Activated CD4-positive, alpha-beta T cell treated with anti-CD3 and anti-CD28 coated beads, Interleukin-2, amount 50 U/mL, for 1 hour (primary cell): Measurements from ENCODE around the gene SLK.

Source experiments
- DNase-seq: peaks from one replicate; pipeline ENCODE4 v3.0.0-alpha.2; 2020

SLK gene

DNA sequence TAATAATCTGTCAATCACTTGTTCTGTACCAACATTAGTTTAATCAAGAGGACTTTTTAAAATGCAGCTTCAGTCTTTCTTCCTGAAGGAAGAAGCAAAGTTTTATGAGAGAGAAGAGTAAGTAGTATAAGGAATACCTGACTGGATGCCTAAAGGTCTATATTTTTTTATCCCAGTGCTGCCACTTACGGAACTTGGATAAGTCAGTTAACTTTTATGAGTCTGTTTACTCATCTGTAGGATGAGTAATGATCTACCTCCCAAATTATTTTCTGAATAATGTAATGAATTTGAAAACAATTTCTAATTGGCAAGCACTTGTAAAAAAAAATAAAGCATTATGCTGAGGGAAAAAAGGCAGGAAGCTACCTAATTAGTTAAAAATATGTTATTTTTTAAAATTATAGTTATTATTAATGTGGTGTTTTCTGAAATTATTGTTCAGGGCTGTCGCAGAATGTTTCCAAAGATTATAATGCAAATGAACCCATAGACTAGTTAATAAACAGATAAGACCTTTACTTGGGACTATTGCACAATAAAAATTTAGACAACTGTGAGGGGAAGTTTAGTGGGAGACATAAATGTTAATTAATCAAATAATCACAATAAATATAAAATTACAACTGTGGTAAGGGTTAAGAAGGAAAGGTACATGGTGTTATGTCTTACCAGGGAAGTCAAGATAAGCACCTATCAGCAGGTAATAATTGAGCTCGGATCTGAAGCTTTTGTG is 24.6 kb downstream of the SLK start:
- DNase-seq = no peak

DNA sequence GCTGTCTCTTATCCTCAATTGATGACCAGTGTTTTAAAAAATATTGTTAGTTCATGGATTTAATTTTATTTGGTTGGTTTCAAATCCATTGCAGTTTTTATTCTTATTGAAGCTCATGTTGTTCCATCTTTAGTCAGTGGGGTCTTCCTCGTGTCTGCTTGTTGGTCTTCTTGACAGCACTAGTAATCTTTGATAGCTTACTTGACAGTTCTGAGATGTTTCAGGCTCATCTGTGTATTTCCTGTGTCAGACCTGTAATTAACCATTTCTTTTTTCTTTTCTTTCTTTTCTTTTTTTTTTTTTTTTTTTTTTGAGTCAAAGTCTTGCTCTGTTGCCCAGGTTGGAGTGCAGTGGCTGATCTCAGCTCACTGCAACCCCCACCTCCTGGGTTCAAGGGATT is 28.2 kb downstream of the SLK start:
- DNase-seq = no peak

DNA sequence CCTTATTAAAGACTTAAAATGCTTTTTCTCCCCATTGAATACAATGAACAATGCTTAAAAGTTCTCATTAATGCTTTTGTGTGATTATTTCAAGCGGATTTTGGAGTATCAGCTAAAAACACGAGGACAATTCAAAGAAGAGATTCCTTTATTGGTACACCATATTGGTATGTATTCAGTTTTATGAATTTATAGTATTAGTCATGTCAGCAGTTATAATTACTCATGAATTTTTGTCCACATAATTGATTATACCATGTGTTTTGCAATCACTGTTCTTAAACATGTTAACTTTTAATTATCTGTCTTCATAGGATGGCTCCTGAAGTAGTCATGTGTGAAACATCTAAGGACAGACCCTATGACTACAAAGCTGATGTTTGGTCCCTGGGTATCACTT is 31.9 kb downstream of the SLK start:
- DNase-seq = no peak

DNA sequence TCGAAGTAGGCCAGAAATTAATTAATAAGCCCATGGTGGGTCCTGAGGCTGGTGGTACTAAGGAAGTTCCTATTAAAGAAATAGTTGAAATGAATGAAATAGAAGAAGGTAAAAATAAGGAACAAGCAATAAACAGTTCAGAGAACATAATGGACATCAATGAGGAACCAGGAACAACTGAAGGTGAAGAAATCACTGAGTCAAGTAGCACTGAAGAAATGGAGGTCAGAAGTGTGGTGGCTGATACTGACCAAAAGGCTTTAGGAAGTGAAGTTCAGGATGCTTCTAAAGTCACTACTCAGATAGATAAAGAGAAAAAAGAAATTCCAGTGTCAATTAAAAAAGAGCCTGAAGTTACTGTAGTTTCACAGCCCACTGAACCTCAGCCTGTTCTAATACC is 36.0 kb downstream of the SLK start:
- no peak for DNase-seq

DNA sequence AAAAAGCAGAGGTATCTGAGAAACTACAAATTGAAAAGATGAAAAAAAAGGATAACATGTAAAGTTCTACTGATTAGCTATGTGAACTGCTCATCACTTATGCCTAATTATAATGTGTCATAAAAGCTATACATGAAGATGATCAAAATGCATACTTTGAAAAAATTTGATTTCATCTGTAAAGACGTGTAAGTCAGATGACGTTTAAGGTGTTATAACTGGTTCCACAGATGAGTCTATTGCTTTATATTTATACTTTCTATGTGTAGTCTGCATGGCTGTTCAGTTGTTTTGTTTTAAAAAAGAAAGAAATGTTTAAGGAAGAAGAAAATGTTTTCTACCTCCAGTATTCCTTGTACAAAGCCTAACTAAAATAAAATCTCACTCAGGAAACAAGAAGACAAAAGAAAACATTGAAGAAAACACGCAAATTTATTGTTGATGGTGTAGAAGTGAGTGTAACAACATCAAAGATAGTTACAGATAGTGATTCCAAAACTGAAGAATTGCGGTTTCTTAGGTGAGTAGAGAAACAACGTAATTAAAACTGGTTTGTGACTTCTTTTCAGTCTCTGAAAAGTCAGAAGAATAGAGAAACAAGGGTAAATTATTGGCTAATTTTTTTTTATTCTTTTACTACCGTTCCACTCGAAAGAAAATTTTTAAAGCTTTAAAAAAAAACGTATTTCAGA is 38.4 kb downstream of the SLK start:
- DNase-seq = no peak

DNA sequence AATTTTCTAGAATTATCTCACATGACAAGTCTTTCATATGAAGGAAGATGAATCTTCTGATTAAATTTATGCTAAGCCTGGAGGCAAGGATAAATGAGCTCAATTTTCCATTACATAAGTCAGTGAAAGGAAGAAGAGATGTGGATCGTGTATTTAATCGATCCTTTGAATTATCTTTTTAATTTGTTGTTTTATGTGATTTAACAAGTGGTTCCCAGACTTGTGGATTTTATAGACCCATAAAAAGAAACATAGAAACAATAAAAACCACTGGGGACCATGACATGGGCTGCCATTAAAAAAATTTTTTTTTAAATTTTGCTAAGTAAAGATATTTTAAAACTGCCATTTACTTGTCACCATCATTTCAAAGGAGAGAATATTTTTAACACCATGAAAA is 45.0 kb downstream of the SLK start:
- no peak for DNase-seq

DNA sequence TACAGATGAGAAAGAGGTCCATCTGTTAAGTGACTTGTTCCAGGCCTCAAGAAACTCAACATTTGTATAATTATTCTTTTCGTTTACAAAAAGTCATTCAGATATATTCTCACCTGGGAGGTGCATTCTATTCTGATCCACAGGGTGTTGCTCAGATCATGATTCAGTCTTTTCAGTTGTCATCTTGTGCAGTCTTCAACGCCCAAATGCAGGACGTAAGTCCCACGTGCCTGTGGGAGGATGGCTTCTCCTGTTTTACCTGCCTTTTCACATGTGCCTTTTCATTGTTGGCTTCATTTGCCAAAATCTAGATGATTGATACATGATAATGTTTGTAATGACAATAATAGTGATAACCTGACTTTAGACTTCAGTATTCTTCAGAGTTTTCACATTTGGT is 46.5 kb downstream of the SLK start:
- DNase-seq = no peak

DNA sequence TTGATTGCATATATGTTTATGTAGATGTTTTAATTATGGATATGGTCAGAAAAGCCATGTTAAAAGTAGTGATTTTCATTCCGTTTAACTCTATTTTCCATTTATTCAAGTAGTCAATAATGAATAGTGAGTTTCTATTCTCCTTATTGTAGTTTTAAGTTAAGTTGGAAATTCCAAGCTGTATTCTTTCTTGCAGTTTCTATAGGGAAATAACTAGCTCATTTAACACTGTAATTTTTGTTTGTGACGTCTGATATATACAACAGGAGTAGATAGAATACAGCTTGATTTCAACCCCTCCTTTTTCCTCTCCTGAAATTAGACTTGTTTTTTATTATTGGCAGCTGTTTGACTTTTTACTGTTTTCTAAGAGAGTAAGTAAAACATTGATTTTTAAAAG is 47.2 kb downstream of the SLK start:
- DNase-seq = no peak

DNA sequence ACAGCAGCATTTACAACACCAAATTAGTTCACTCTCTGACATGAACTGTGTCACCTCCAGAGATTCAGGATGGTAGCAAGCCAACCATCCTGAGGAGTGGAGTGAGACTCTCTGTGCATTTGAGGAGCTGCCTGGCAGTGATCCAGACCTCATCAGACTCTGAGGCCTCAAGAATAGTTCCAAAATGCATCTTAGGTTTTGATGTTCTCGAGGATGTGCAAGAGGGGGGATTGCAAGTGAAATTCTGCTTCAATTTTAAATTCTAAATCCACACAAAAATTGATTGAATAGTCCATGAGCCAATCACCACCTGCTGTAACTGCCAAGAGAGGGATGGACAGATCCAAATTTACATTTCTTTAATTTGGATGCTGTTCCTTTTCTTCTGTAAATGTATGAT is 49.7 kb downstream of the SLK start:
- DNase-seq = no peak

DNA sequence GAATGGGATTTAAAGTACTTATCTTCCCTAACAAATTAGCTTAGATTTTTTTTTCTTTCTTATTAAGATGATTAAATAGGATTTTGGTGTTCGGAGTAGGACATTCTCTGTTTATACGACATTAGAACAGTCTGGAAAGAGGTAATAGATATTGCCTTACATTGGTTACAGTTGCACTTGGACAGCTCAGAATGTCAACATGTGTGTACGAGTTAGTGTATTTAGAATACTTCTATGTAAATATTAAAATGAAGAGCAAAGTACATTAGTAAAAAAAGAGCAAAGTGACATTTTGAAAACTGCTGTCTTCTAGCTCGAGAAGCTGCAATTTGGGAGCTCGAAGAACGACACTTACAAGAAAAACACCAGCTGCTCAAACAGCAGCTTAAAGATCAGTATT is 51.5 kb downstream of the SLK start:
- DNase-seq = no peak

DNA sequence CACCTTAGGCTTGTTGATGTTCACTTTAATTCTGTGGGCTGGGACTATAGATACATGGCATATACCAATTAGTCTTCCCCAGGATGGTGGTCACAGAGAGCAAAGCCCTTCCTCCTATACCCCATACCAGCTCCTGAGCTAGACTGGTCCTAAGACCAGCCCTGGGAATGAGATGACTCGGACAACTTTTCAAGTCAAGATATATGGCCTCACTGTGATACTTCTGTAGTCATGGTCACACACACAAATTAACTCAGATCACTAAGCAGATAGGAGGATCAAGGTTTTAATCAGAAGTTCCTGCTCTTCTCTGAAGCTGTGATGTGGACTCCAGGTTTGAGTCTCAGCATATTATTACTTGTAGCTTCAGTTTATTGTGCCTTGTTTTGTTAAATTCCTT is 53.1 kb downstream of the SLK start:
- DNase-seq = no peak

DNA sequence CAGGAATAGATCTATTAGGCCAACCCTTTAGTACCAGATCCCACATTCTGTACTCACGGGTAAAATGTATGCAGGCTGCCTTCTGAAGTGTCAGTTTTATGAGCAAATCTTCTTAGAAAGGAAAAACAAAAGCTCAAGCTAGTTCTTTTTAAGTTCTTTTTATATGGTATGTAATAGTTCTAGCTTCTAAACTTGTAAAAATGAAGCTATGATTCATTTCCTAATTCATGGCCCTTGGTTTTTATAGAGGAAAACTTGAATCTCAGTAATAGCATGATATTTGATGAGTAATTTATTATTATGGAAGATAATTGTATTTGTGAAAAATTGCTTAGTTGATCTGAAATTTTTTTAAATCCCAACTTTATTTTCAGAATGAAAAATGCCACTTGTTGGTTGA is 54.3 kb downstream of the SLK start:
- no peak for DNase-seq

DNA sequence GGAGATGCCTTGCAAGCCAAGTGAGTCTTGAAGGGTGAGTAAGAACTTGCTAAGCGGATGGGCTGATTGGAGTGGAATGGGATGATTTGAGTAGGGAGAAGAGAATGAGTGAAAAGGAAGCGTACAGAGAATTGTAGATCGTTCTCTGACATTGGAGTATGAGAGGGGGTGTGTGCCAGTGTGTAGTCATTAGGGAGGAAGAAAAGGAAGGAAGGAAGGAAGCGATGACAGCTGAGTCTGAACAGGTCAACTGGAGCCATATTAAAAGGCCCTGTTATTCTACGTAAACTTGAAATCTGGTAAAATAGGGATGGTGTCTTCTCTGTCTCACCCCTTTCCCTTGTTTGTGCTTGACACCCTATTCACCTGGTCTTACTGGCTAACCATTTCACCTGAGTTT is 55.1 kb downstream of the SLK start:
- no peak for DNase-seq

DNA sequence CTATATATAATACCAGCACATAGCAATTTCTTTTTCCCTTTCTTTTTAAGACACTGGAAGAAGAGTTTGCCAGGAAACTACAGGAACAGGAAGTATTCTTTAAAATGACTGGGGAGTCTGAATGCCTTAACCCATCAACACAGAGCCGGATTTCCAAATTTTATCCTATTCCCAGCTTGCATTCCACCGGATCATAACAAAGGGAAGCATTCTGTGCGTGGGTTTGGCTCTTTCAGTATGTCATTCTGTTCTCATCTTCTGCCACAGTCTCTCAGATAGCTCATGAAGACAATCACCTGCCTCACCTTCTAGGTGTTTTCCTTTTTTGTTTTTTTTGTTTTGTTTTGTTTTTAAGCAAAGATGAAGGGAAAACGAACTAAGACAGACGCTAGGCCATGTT is 58.6 kb downstream of the SLK start:
- no peak for DNase-seq

DNA sequence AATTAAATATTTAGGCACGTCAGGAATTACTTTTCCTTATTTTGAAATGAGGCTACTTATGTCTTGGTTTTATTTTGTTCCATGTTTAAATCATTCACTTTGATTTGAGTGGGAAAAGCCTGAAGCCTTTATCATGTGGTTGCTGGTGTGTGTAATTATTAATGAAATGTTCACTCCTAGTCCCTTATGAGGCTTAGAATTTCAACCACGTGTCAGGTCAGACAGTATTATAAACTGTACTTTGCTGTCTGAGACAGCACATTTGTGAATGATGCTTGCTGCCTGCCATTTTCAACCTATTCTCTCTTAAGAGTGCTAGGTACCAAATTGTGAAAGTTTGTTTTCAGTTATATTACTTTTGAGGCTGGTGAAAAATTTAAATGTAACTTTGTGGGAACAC is 59.8 kb downstream of the SLK start:
- no peak for DNase-seq

DNA sequence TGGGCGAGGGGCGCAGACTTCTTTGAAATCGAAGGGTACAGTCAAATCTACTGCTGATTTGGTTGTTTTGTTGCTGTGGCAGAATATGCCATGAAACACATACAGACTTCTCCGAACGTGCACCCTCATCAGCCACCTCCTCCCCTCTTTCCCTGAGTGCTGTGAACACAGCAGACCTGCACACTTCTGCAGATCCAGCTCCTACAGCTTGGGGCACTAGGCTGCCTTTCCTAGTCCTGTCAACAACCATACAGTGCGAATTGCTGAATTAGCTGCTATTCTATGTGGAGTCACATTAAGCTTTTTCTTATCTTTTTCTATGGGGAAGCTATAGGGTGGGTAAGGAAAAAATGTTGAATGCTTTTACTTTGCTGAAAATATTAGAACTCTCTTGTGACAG is 61.2 kb downstream of the SLK start:
- no peak for DNase-seq

DNA sequence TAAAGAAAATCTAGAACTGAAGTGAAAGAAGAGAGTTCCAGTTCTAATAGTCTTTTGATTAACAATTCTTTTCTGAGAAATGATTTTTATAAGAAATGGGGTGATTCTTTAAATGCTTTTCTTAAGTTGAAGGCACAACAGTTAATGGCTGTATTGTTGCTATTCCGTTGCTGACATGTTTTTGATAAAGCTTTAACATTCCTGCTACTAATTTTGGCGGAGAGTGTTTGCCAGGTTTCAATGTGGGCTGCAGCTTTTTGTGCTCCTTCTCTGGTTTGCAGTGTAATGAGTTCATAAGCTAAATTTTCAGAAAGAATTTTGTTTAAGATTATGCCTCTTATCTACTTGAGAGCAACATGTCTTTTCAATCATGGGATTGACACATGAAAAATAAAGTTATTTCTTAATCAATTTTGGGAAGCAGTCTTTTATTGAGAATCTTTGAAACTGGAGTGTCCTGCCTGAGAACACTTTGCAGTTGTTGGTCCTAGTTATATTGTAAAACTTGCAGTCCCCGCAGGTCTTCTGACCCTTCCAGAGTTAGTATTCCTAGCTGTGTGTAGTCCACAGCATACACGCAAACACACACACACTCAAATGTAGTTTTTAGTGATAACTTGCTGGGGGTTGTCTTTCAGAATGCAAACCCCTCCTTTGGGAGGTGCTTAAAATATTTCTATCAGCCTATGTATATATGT is 62.0 kb downstream of the SLK start:
- DNase-seq = no peak

DNA sequence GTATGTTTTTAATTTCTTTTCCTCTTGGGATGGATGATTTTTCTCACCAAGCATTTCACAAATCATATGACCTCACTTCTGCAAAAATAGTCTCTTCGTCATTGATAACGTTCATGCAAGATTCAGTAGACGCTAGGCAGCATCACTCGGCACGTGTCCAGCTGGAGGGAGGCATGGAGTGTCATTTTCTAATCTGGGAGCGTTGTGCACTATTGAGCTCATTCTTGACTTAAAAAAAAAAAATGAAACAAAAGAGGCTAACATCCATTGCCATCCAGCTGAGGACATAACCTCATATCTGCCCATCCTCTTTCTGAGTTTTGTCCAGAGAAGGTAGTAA is 62.6 kb downstream of the SLK start:
- no peak for DNase-seq

DNA sequence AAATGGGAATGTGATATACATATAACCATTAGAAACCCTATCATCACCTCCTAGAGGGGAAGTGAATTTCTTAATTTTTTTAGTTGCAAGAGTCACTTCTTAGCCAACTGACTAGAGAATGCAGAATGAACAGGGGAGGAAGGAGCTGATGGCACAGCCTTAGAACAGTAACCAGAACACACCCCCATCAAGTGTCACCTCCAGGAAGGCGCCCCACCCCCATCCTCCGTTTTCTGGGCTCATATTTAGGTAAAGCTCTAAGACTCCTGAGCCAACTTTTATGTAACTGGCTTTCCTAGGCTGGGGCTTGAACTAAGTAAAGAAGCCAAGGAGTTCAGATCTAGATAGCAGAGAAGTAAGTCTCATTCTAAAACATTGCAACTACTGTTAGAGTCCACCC is 64.7 kb downstream of the SLK start:
- no peak for DNase-seq

DNA sequence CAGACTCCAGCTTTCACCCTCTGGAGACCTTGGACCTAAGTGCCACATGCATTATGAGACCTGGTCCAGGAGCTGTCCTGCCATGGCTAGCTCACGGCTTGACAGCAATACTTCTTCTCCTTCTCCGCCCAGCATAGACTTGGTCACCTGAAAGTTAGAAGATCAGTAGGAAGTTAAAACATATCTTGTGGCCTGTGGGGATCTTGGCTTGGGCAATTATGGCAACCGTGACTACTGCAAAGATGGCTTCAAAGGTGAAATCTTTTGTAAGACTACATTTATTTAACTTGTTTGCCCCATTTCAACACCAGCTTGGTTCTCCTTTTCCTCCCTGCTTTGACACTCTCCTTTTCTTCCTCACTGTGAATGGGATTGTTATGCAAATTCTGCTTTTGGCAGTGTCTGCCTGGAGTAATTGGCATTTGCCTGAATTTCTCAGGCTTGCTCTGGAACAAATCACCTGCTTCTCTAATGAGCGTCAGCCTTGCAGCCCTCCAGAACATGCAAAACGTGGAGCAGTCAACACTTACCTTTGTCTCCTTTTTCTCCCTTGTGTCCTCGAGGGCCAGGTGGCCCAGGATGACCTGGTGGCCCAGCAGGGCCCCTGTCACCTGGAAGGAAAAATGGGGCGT is 65.3 kb downstream of the SLK start:
- DNase-seq = no peak

DNA sequence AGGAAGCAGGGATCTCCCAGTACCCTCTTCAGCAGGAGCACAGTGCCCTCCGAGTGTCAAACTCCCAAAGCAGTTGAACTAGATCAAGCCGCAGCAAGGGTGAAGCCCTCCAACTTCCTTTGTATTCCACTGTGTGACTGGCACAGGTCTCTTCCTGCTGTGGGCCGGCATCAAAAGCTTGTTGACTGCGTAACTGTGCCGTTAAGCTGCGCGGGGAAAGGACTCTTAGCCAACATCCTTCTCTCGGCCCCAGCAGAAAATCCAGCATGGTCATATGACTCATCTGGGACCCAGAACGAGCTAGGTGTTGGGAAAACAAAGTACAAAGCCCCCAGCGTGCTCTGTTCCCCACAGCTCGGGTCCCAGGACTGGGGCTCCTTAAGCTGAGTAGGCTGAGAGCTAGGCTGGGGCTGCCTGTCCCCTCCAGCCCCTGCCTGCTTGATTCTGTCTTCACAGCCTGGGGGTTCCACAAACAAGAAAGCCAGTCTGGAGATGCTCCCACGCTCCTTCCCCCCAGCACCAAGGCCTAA is 66.5 kb downstream of the SLK start:
- DNase-seq = no peak

DNA sequence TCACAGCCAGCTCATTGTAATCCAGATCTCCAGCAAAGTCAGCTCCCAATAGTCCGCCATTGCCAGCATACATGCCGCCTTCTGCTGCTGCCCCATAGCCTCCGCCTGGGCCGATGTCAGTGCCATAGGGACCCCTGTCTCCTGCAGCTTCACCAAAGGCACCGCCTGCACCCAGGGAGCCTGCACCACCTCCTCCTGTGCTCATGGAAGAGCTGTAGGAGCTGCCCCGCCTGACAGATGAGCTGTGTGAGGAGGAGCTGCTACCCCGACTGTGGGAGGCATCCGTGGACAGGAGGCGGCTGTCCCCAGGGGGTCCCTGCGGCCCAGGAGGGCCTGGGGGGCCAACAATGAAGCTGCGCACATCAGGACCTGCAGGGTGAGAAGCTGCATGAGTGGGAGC is 67.0 kb downstream of the SLK start:
- DNase-seq = no peak

DNA sequence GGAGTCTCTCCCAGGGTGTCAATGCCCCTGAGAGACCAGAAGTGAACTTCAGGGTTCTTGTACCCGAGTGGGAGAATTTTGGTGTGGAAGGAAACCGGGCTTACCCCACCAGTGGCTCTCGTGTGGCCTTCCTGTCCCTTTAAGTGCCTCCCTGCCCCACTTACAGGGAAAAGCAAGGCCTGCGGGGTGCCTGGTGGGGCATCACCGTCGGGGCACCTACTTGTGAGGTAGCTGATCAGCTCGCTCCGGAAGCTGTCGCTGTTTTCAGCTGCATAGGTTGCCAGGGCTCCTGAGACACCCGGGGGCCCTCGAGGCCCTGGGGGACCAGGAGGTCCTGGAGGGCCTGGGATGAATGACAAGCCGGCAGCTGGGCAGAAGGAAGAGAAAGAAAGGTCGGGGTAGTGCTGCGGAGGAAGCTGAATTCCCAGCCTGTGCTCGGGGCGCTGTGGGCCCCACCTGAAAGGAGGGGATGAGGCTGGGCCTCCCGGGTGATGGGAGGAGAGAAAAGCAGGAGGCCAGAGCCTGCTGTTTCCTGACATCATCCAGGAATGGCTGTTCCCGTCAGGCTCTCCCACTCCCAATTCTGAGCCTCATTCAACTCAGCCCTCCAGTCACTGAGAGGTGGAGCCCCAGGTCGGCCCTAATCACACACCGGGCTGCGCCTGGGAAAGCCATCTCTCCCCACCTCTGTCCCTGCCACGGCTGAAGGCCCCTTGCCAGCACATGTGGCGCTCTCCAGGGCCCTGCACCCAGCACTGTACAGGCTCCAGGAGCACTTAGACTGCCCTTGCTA is 67.7 kb downstream of the SLK start:
- DNase-seq = no peak
